SK-N-MC (cell line): Measurements from ENCODE around the gene PLA1A.

ENCODE experiments used
- EZH2 ChIP-seq: fragments of 200-600 bp; sonication (generic); IDR thresholded peaks from one replicate; pipeline ENCODE4 v1.6.1; 2017; ENCODE audit warnings: antibody characterized with exemption
- FOXP2 ChIP-seq: optimal IDR thresholded peaks from 2 replicates; pipeline ENCODE3; 2011; ENCODE audit warnings: mild to moderate bottlenecking, moderate library complexity; ENCODE audit not compliant: insufficient read depth; ENCODE audit errors: extremely low read length, control extremely low read depth
- POLR2AphosphoS5 ChIP-seq: IDR thresholded peaks from 2 replicates; pipeline ENCODE4 v1.6.1; 2012; ENCODE audit warnings: mild to moderate bottlenecking, low read depth, low read length, borderline replicate concordance

DNA sequence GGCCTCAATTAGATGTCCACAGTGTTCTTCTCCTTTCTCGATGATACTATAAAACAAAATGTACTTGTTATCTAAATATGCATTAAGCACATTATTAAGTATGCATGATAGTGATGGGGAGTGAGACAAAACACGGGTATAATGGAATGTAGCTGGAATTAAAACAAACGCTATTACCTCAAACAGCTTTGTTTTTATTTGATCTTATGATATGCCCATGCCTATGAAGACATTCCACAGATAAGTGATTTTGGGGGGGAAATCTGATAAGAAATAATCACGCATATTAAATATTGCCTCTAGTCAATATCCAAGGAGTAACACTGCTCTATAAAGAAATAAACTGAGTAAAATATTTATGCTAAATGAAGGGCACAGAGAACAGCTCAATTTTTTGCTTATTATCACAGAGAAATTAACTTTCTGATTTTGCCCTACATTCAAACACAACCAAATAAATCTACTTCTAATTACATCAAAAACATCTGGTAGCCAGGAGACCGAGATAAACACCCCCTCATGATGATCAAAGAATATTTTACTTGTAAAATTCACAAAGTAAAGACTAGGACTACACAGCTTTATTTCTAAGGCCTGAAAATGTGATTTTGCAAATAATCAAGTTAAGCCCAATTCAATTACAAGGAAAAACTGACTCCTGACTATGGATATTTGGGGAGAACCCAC lies 77.6 kb downstream of the PLA1A start:
- no peak for TF ChIP-seq POLR2AphosphoS5
- TF ChIP-seq EZH2: no peak
- TF ChIP-seq FOXP2: no peak
